22Rv1 (cell line): Measurements from ENCODE around the gene RNASE7.

Experiments
- H3K27ac ChIP-seq: fragments of 450-650 bp; 2 replicates; pipeline ENCODE4 v1.5.1; 2017
- CTCF ChIP-seq: fragments of 450-650 bp; IDR thresholded peaks from 2 replicates; pipeline ENCODE4 v1.5.1; 2017; ENCODE audit warnings: mild to moderate bottlenecking
- ZFX ChIP-seq: fragments of 450-650 bp; IDR thresholded peaks from 2 replicates; pipeline ENCODE4 v1.6.1; 2017; ENCODE audit warnings: antibody characterized with exemption, borderline replicate concordance

Gene RNASE7

GRCh38 chr14:21030531-21030930 is 11.6 kb upstream of the RNASE7 start:
- TF ChIP-seq ZFX (no peak), CTCF (no peak)
- H3K27ac ChIP-seq, result no peak overlapping the region

GRCh38 chr14:21032326-21033132 is 9.6 kb upstream of the RNASE7 start:
- TF ChIP-seq ZFX, result no peak
- TF ChIP-seq CTCF, result no peak
- no peak overlapping the region for H3K27ac ChIP-seq

GRCh38 chr14:21033133-21033698 is 8.9 kb upstream of the RNASE7 start:
- no peak overlapping the region for H3K27ac ChIP-seq
- no peak for TF ChIP-seq CTCF
- TF ChIP-seq ZFX, result no peak

- TF ChIP-seq ZFX (no peak), CTCF (no peak)
- H3K27ac ChIP-seq, result no peak within 1 kb of the TSS
Observed at GRCh38 chr14:21034707-21035106, 7.5 kb upstream of the RNASE7 start, which contains the start of gene RNASE13. RNASE13 (minus strand) TSS chr14:21034807; CDS start chr14:21034288, 519 bp downstream.

GRCh38 chr14:21036751-21037150 is 5.4 kb upstream of the RNASE7 start:
- H3K27ac ChIP-seq, result no peak overlapping the region
- TF ChIP-seq ZFX (no peak), CTCF (no peak)

- no peak overlapping the region for H3K27ac ChIP-seq
- no peak for TF ChIP-seq CTCF
- no peak for TF ChIP-seq ZFX
Observed at GRCh38 chr14:21037156-21037555, 5.0 kb upstream of the RNASE7 start.
